Loucy (cell line): ENCODE measurements around the gene CNKSR2.

Experiments
- H2AFZ ChIP-seq: fragments of 200-600 bp; sonication (generic); 2 replicates; pipeline ENCODE4 v1.6.0; 2016; ENCODE audit warnings: antibody characterized with exemption, mild to moderate bottlenecking, low read length, moderate library complexity
- H3F3A ChIP-seq: fragments of 200-600 bp; 2 replicates; pipeline ENCODE4 v1.6.0; 2016; ENCODE audit warnings: antibody characterized with exemption, low read depth, mild to moderate bottlenecking
- H3K27me3 ChIP-seq: fragments of 200-600 bp; sonication (generic); 2 replicates; pipeline ENCODE4 v1.6.1; 2014; ENCODE audit warnings: low read length, mild to moderate bottlenecking; ENCODE audit not compliant: insufficient read depth, poor library complexity, severe bottlenecking
- H3K36me3 ChIP-seq: fragments of 200-600 bp; sonication (generic); 2 replicates; pipeline ENCODE4 v1.6.1; 2016; ENCODE audit warnings: low read length; ENCODE audit not compliant: insufficient read depth
- H3K4me1 ChIP-seq: fragments of 200-600 bp; sonication (generic); 2 replicates; pipeline ENCODE4 v1.5.1; 2014; ENCODE audit warnings: low read length, mild to moderate bottlenecking; ENCODE audit not compliant: insufficient read depth, poor library complexity, severe bottlenecking
- H3K4me2 ChIP-seq: fragments of 200-600 bp; sonication (generic); 2 replicates; pipeline ENCODE4 v1.6.0; 2014; ENCODE audit warnings: antibody characterized with exemption, low read length, low read depth, mild to moderate bottlenecking; ENCODE audit not compliant: poor library complexity, severe bottlenecking
- H3K4me3 ChIP-seq: fragments of 200-600 bp; sonication (generic); 2 replicates; pipeline ENCODE4 v1.5.1; 2014; ENCODE audit warnings: low read length, mild to moderate bottlenecking, mixed read lengths; ENCODE audit not compliant: poor library complexity, severe bottlenecking
- H3K79me2 ChIP-seq: fragments of 200-600 bp; sonication (generic); 2 replicates; pipeline ENCODE4 v1.6.1; 2014; ENCODE audit warnings: low read length; ENCODE audit not compliant: insufficient read depth
- H3K9ac ChIP-seq: fragments of 200-600 bp; sonication (generic); 2 replicates; pipeline ENCODE4 v1.6.0; 2014; ENCODE audit warnings: mild to moderate bottlenecking, low read depth, low read length, moderate library complexity; ENCODE audit not compliant: poor library complexity, severe bottlenecking
- H3K9me2 ChIP-seq: fragments of 200-600 bp; sonication (generic); replicated peaks from 2 replicates; pipeline ENCODE4 v1.6.1; 2016; ENCODE audit warnings: low read depth, low read length, mixed read lengths
- H3K9me3 ChIP-seq: fragments of 200-600 bp; sonication (generic); 2 replicates; pipeline ENCODE4 v1.6.1; 2014; ENCODE audit warnings: mild to moderate bottlenecking, antibody characterized with exemption, low read length, low read depth; ENCODE audit not compliant: insufficient read depth
- H4K20me1 ChIP-seq: fragments of 200-600 bp; sonication (generic); 2 replicates; pipeline ENCODE4 v1.6.0; 2014; ENCODE audit warnings: antibody characterized with exemption, low read length, mild to moderate bottlenecking; ENCODE audit not compliant: insufficient read depth, poor library complexity, severe bottlenecking
- CTCF ChIP-seq: fragments of 200-600 bp; sonication (generic); conservative IDR thresholded peaks from 2 replicates; pipeline ENCODE4 v1.5.1; 2014; ENCODE audit warnings: mild to moderate bottlenecking, antibody characterized with exemption, low read length
- EZH2phosphoT487 ChIP-seq: fragments of 200-600 bp; IDR thresholded peaks from 2 replicates; pipeline ENCODE4 v1.6.1; 2018; ENCODE audit warnings: antibody characterized with exemption, mild to moderate bottlenecking, moderate library complexity, borderline replicate concordance

Gene CNKSR2

GRCh38 chrX:21490341-21490740 is 116.1 kb downstream of the CNKSR2 start:
- H3K4me2 ChIP-seq, result no peak overlapping the region
- no peak for TF ChIP-seq EZH2phosphoT487
- TF ChIP-seq CTCF, result no peak

GRCh38 chrX:21493226-21493830 is 119.1 kb downstream of the CNKSR2 start:
- H3K4me3 ChIP-seq, result no peak overlapping the region
- H3K27me3 ChIP-seq, result no peaks in the 10 kb centered on the region
- H3K4me1 ChIP-seq, result no peaks in the 10 kb centered on the region
- H3K9me2 ChIP-seq, result no peaks in the 10 kb centered on the region
- H3K79me2 ChIP-seq, result no peaks in the 10 kb centered on the region
- H3F3A ChIP-seq, result no peaks in the 10 kb centered on the region
- no peaks in the 10 kb centered on the region for H3K9me3 ChIP-seq
- no peak overlapping the region for H3K9ac ChIP-seq
- H3K36me3 ChIP-seq, result no peaks in the 10 kb centered on the region
- H4K20me1 ChIP-seq, result no peaks in the 10 kb centered on the region
- TF ChIP-seq EZH2phosphoT487 (no peak), CTCF (no peak)
- H2AFZ ChIP-seq, result no peak overlapping the region
- H3K4me2 ChIP-seq, result no peak overlapping the region

More at GRCh38 chrX:21490341-21490740, 116.1 kb downstream of the CNKSR2 start:
- no peaks in the 10 kb centered on the region for H3K36me3 ChIP-seq
- no peaks in the 10 kb centered on the region for H3K27me3 ChIP-seq
- H4K20me1 ChIP-seq, result no peaks in the 10 kb centered on the region
- no peaks in the 10 kb centered on the region for H3K9me2 ChIP-seq
- no peak overlapping the region for H2AFZ ChIP-seq
- no peak overlapping the region for H3K4me3 ChIP-seq
- H3K9ac ChIP-seq, result no peak overlapping the region
- H3F3A ChIP-seq, result no peaks in the 10 kb centered on the region
- no peaks in the 10 kb centered on the region for H3K9me3 ChIP-seq
- no peaks in the 10 kb centered on the region for H3K4me1 ChIP-seq
- H3K79me2 ChIP-seq, result no peaks in the 10 kb centered on the region

- no peak overlapping the region for H2AFZ ChIP-seq
- H3K27me3 ChIP-seq, result no peaks in the 10 kb centered on the region
- no peak overlapping the region for H3K4me3 ChIP-seq
- H3F3A ChIP-seq, result no peaks in the 10 kb centered on the region
- H3K9me2 ChIP-seq, result no peaks in the 10 kb centered on the region
- no peak overlapping the region for H3K9ac ChIP-seq
- no peaks in the 10 kb centered on the region for H3K9me3 ChIP-seq
- H3K4me2 ChIP-seq, result no peak overlapping the region
- no peaks in the 10 kb centered on the region for H4K20me1 ChIP-seq
- no peaks in the 10 kb centered on the region for H3K79me2 ChIP-seq
- TF ChIP-seq EZH2phosphoT487 (no peak), CTCF (no peak)
- H3K4me1 ChIP-seq, result no peaks in the 10 kb centered on the region
- H3K36me3 ChIP-seq, result no peaks in the 10 kb centered on the region
These were observed 129.4 kb downstream of the CNKSR2 start for GRCh38 chrX:21503593-21503992.
